Activated T-cell treated with anti-CD3 and anti-CD28 coated beads, Interleukin-2, amount 50 U/mL, for 1 hour (primary cell): ENCODE measurements around the gene HARS1.
A peak's percentile ranks its signal among the peaks of the same experiment; 100 is the strongest.
"Not testable (repeated sequence)": the region's sequence is repeated elsewhere in the genome, so short reads cannot be mapped to it uniquely, and the experiment has no call there.

Experiments
- DNase-seq: peaks from one replicate; pipeline ENCODE4 v3.0.0-alpha.2; 2020

HARS1 gene

DNA sequence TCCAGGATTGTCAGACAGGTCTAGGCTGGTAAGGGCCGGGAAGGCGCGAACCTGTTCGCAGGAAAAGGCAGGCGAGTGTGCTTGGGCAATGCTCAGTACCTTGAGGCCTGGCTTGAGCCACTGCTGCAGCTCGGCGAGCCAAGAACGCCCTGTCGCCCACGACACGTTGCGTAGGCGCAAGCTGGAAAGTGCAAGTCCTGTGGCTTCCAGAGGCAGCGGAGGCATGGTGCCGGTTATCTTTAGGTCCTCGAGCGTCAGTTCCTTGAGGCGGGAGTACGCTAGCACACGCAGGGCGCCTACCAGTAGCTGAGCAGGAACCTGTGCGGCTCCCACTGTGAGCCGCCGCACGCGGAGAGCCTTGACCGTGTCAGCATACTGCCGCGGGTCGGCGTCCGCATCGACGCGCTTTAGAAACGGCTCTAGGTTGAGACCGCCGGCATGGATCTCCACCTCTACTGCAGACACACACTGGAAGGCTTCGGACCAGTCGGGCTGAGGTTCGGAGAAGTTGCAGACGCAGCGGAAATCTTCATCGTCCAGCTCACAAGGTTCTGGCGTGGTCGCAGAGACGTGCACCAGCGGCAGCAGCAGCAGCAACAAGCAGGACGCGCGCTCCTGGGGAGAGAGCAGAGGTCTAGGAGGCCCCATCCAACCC lies 58.7 kb downstream of the HARS1 start:
- peak; percentile 59 for DNase-seq

DNA sequence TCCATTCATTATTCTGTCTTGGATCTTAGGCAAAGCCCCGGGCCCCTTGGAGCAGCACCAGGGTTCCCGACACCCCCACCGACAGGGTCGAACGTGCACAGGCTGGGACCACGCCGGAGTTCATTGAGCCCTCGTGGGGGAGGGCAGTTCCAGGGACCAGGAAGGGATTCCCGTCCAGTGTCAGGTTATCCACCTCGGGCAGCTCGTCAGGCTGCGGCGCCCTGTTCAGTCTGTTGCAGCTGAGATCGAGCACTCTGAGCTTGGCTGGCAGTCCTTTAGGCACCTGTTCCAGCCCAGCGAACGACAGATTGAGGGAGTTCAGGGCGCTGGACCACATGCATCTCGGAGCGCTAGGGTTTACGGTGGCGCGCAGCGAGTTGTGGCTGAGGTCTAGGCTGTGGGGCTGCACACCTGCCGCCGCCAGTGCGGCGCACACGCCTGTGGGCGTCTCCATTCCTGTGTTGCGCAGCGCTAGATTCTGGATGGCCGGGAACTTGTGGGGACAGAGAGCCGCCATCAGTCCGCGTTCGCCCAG lies 59.3 kb downstream of the HARS1 start:
- DNase-seq = no peak

DNA sequence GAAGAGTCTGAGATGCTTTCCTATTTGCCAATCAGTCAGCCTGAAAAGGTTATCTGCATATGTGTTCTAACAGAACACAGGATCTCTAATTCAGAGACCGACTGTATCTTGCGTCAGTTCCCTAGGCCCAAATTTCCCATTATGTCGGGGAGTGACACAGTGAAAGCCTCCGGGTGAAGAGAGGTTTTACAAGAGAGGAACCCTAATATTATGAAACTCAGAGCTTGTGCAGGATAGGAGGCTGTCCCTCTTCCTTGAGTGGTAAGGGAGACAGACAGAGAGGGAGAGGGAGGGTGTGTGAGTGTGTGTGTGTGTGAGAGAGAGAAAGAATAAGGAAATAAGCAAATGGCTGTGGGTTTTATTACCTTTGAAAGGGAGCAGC lies 60.1 kb downstream of the HARS1 start:
- DNase-seq = no peak

DNA sequence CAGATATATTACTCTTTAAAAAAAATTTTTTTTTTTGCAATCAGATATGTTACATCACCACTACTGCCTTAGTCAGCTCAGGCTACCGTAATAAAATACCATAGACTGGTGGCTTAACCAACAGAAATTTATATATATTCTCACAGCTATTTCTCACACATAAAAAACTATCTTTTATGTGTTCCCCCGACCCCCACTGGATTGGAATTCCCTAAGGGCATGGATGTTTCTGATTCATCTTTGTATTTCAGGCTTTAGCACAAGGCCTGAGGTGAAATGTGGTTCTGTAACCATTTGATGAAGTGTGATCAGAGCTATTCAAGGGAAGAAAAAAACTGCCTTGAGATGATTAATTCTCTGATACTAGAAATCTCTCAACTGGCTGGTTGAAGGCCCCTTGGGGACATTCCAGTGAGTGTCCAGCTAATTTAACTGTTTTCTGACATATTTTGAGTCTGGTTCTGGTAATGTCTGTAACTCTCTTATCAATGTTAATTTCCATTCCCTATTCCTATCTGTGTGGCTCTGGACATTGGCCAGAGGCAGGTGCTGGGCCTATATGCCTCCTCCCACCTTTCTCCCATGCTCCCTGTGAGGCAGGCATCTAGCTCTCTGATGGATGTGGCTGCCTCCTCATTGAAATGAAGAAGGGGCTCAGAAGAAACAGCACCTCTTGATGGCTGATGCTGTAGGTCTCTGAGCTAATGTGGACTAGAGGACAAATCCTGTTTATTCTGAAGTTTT lies 60.7 kb downstream of the HARS1 start:
- no peak for DNase-seq

DNA sequence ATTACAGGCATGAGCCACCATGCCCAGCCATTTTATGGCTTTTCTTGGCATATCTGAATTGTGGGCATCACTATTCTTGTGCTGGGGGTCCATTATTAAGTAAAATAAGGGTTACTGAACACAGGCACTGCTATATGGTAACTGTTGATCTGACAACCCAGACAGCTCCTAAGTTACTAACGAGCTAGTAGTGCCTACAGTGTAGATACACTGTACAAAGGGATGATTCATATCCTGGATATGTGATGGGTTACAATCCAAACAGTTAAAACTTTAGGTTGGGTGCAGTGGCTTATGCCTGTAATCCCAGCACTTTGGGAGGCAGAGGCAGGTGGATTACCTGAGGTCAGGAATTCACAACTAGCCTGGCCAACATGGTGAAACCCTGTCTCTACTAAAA lies 62.5 kb downstream of the HARS1 start:
- no peak for DNase-seq

DNA sequence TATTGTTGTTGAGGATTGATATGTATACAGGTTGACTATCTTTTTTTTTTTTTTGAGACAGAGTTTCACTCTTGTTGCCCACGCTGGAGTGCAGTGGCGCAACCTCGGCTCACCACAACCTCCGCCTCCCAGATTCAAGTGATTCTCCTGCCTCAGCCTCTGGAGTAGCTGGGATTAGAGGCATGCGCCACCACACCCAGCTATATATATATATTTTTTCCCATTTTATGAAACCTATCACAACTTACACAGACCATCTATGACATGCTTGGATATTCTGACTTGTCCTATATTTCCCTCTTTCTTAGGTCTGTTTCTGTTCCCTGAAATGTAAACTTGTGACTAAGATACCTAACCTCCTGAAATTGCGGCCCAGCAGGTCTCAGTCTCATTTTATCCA lies 63.2 kb downstream of the HARS1 start:
- DNase-seq = no peak

DNA sequence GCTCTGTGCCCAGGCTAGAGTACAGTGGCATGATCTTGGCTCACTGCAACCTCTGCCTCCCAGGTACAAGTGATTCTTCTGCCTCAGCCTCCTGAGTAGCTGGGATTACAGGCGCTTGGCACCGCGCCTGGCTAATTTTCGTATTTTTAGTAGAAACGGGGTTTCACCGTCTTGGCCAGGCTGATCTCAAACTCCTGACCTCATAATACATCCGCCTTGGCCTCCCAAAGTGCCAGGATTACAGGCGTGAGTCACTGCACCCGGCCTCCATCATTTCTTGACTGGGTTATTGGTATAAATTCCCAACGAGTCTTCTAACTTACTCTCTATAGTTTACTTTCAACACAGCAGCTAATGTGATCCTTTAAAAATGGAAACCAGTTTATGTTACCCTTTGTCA lies 66.3 kb downstream of the HARS1 start:
- not testable (repeated sequence) for DNase-seq
